COR-L47 (cell line): ENCODE measurements around the gene GPR157.

Experiments
- DNase-seq: peaks from one replicate; lab custom pipeline; 2025; lab: John Stamatoyannopoulos, UW

GPR157 gene

DNA sequence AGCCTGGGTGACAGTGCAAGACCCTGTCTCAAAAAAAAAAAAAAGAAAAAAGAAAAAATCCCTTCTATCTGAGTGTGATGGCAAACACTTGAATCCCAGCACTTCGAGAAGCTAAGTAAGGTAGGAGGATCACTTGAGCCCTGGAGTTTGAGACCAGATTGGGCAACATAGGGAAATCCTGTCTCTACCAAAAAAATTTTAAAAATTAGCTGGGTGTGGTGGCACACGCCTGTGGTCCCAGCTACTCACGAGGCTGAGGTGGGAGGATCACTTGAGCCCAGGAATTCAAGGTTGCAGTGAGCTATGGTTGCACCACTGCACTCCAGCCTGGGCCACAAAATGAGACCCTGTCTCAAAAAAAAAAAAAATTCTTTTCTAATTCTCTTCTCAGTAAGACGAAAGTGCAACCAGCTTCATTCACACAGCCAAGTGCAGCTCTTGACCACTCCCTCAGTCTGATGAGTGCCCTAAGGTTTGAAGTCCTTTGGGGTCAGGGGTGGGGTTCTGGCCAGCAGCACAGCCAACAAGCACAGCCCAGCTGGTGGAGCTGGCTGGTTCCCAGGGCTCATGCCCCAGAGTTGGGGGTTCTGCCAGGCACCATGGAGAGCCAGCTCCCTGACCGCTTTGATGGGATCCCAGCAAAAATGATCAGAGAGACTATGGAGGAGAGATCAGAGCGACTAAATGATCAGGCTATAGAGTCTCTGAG, 67.5 kb downstream of the GPR157 start:
- no peak for DNase-seq

DNA sequence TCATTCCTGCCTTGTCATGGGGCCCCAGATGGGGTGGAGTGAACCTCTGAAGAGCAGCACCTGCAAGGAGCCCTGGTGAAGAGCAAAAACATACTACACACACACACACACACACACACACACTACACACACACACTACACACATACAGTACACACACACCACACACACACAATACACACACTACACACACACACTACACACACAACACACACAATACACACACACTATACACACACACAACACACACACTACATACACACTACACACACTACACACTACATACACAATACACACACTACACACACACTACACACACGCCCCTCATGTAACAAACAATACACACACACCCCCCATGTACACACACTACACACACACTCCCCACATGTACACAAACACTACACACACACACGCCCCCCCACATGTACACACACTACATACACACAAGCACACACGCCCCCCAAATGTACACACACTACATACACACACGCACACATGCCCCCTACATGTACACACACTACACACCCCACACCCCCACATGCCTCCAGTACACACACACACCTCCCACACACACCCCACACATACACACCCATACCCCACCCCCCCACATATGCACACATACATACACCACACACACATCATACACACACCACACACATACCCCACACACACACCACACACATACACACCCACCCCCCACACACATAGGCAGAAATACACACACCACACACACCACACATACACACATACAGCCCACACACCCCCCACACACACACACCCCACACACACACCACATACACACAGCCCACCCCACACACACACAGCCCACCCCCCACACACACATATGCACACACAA, 68.8 kb downstream of the GPR157 start:
- DNase-seq, result no peak

DNA sequence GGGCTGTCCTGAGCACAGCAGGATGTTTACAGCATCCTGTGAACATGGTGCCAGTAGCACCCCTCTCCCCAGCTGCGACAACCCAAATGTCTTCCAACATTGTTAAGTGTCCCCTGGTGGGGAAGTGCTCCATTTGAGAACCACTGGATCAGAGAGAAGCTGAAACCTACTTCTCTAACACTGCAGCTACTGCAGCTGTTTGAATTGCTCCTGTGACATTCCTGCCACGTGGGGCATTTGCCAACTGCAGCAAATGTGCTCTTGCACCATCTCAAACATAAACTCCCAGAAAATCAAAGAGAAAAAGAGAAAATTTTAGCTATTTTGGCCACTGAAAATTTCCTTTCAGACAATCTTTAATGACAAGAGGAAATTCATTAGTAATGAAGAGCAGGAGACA, 70.4 kb downstream of the GPR157 start:
- no peak for DNase-seq

DNA sequence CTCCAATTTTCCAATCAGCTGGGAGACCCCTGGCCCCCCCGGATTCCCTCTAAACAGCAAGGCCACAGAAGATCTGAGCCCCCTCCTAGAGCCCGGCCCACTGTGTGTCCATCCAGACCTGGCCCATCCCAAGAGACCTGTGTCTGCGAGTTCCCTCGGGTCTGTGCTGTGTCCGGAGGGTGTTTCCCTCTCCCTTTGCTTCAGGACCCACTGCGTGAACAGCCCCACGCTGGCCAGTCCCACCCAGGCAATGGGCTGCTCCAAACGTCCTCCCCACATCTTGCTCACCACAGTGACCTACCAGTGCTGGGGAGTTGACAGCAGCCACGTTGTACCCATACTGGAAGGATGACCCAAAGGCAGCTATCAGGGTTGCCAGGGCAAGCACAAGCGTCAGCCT, 71.1 kb downstream of the GPR157 start:
- DNase-seq, result no peak

DNA sequence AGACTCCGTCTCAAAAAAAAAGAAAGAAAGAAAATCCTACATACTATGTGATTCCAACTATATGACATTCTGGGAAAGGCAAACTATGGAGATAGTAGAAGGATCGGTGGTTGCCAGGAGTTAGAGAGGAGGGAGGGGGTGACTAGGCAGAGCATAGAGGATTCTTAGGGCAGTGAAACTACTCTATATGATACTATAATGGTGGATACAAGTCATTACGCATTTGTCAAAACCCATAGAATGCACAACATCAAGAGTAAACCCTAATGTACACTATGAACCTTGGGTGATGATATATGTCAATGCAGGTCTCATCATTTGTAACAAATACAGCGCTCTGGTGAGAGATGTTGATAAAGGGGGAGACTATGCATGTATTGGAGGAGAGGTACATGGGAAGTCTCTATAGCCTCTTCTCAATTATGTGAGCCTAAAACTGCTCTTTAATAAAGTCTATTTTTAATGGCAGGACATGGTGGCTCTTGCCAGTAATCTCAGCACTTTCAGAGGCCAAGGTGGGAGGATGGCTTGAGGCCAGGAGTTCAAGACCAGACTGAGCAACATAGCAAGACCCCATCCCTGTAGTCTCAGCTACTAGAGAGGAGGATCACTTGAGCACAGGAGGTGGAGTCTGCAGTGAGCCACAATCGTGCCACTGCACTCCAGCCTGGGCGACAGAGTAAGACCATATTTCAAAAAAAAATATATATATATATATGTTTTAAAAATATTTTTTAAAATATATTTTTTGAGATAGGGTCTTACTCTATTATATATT, 76.4 kb downstream of the GPR157 start:
- no peak for DNase-seq

DNA sequence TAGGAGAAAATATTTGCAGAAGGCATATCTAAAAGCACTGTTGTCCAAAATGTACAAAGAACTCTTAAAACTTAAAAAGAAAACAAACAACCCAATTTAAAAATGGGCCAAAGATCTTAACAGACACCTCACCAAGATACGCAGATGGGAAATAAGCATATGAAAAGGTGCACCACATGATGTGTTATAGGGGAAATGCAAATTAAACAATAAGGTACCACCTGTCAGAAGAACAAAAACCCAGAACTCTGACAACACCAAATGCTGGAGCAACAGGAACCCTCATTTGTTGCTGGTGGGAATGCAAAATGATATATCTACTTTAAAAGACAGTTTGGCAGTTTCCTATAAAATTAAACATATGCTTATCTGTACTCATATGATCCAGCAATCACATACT, 77.5 kb downstream of the GPR157 start:
- DNase-seq, result no peak

DNA sequence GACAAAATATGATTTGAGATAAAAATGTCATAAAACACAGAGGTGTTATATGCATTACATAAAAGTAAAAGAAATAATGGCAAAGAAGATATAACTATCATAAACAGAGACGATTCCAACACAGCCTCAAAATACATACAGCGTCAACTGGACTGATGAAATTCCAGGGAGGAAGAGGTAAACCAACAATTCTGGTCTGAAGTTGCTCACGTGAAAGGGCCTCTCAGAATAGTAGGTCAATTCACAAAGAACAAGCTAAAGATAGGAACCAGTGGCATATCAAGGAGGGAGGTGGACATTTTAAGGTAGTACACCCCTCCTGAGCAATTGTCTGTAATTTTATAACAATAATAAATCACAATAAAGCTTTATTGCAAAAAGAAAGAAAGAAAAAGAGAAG, 78.1 kb downstream of the GPR157 start:
- DNase-seq, result no peak
